ENCODE data around the gene SLC38A3. TPM values are rescaled to one million over a fixed set of nuclear protein-coding genes. Genes with fewer than 3 reads are reported as not detected.

The SLC38A3 gene
- polyA plus RNA-seq, 1 experiment = 0.06 TPM

DNA sequence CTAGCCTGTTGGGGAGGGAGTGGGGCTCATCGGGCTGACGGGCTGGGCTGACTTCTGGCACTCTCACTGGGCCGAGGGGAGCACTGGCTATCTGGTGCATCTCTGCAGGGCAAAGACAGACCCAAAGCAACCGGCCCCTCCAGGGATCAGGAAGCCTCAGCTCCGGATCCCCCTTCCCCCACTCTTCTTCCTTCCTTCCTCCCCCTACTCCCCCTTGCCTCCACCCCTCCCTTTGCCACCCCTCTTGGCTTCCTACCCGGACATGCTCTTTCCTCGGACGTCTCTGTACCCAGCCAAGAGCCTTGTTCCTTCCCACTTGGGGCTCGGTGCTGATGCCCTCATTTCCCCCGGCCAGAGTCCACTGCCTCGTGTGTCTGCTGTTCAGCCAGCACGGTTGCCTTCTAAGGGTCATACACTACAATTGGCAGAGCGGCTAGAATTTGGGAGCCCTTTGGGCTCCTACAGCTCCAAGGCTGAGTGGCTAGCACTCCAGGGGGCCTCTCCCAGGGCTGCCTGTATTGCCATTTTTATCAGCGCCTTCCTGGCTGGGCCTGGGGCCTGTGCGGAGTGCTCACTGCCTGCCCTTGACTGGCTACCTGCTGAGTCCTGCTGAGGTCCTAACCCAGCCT is 39.0 kb upstream of the SLC38A3 start:
- CTCF ChIA-PET = interaction anchor here (0.8 to 1.1 kb wide), 3 partner anchors 23 to 61 kb away, joined by 3 read pairs; no protein-coding TSS in a partner anchor
- POLR2A ChIA-PET = interaction anchor here (1.0 to 1.4 kb wide), 2 partner anchors 9 to 14 kb away, joined by 5 to 8 read pairs; no protein-coding TSS in a partner anchor
- TF ChIP-seq, protein P1, sequence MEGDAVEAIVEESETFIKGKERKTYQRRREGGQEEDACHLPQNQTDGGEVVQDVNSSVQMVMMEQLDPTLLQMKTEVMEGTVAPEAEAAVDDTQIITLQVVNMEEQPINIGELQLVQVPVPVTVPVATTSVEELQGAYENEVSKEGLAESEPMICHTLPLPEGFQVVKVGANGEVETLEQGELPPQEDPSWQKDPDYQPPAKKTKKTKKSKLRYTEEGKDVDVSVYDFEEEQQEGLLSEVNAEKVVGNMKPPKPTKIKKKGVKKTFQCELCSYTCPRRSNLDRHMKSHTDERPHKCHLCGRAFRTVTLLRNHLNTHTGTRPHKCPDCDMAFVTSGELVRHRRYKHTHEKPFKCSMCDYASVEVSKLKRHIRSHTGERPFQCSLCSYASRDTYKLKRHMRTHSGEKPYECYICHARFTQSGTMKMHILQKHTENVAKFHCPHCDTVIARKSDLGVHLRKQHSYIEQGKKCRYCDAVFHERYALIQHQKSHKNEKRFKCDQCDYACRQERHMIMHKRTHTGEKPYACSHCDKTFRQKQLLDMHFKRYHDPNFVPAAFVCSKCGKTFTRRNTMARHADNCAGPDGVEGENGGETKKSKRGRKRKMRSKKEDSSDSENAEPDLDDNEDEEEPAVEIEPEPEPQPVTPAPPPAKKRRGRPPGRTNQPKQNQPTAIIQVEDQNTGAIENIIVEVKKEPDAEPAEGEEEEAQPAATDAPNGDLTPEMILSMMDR (IDR thresholded peaks at IDR 0.05; ENCODE audit: low read depth, low read length) = no peak
- H3K4me3 ChIP-seq (ENCODE audit: low read depth, low read length) = no peak overlapping the region
- no peaks in the 10 kb centered on the region for H3K9me3 ChIP-seq (ENCODE audit: control insufficient read depth, insufficient read depth, low read length)
- no peaks in the 10 kb centered on the region for H3K27me3 ChIP-seq (ENCODE audit: control insufficient read depth, insufficient read depth, low read length)
- no peak for DNase-seq (ENCODE audit: low read depth, low spot score)
- H3K27ac ChIP-seq (ENCODE audit: low read depth, low read length) = peak overlapping the region; percentile 82

- Histone ChIP-seq H3K9me3 (ENCODE audit: control insufficient read depth, insufficient read depth, low read length) (no peaks in the 10 kb centered on the region), H3K27ac (ENCODE audit: low read depth, low read length) (peak overlapping the region; percentile 39), H3K27me3 (ENCODE audit: control insufficient read depth, insufficient read depth, low read length) (no peaks in the 10 kb centered on the region), H3K4me3 (ENCODE audit: low read depth, low read length) (no peak overlapping the region)
- no peak for DNase-seq (ENCODE audit: low read depth, low spot score)
- ChIA-PET CTCF (no interaction called here), POLR2A (no interaction called here)
- TF ChIP-seq, protein P1 (IDR thresholded peaks at IDR 0.05; ENCODE audit: low read depth, low read length) = no peak
Observed at GRCh38 chr3:50166620-50167019, 38.5 kb upstream of the SLC38A3 start.

DNA sequence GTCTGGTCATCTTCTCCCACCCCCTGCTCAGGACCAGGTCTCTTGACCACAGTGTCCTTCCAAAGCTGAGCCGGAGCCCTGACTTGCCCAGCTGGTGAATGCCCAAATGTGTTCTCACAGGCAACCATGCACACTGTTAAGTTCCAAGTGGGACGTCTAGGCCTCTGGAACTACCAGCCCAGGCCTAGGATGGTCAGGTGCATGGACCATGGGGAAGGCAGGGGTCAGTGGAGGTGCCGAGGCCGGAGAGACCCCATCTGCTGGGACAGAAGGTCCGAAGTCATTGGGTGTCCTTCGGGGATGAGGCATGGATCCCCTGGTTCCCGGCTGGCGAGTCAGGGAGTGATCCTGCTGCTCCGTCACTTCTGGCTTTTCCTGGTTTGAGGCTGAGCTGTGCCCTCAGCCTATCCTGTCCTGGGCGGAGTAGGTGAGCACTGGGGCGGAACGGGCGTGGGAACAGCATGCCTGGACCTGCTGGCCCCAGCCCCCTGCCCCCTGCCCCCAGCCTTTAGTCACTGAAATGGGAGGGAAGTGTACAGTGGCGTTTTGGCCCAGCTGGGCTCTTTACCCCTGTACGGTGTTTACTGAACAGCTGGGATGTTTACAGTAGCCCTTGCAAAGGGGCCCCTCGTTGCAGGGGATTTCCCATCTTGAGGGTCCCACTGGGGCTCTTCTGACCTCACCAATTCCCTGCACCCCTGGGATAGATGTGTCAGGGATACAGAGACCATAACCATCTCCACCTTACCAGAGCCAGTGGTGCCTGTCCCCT is 37.8 kb upstream of the SLC38A3 start:
- no peak for DNase-seq (ENCODE audit: low read depth, low spot score)

GRCh38 chr3:50167841-50168209 is 37.2 kb upstream of the SLC38A3 start:
- POLR2A ChIA-PET = no interaction called here
- TF ChIP-seq, protein P1 (IDR thresholded peaks at IDR 0.05; ENCODE audit: low read depth, low read length) = no peak
- no peaks in the 10 kb centered on the region for H3K9me3 ChIP-seq (ENCODE audit: control insufficient read depth, insufficient read depth, low read length)
- CTCF ChIA-PET = no interaction called here
- peak overlapping the region; percentile 31 for H3K27ac ChIP-seq (ENCODE audit: low read depth, low read length)
- no peak overlapping the region for H3K4me3 ChIP-seq (ENCODE audit: low read depth, low read length)
- no peaks in the 10 kb centered on the region for H3K27me3 ChIP-seq (ENCODE audit: control insufficient read depth, insufficient read depth, low read length)
- no peak for DNase-seq (ENCODE audit: low read depth, low spot score)

More for the DNA sequence above, 37.8 kb upstream of the SLC38A3 start:
- no peak overlapping the region for H3K4me3 ChIP-seq (ENCODE audit: low read depth, low read length)
- no peaks in the 10 kb centered on the region for H3K9me3 ChIP-seq (ENCODE audit: control insufficient read depth, insufficient read depth, low read length)
- TF ChIP-seq, protein P1 (IDR thresholded peaks at IDR 0.05; ENCODE audit: low read depth, low read length) = no peak
- H3K27me3 ChIP-seq (ENCODE audit: control insufficient read depth, insufficient read depth, low read length) = no peaks in the 10 kb centered on the region
- POLR2A ChIA-PET = no interaction called here
- peak overlapping the region; percentile 39 for H3K27ac ChIP-seq (ENCODE audit: low read depth, low read length)
- CTCF ChIA-PET = no interaction called here

GRCh38 chr3:50168388-50168787 is 36.7 kb upstream of the SLC38A3 start:
- H3K4me3 ChIP-seq (ENCODE audit: low read depth, low read length) = no peak overlapping the region
- TF ChIP-seq, protein P1 (IDR thresholded peaks at IDR 0.05; ENCODE audit: low read depth, low read length) = no peak
- no peaks in the 10 kb centered on the region for H3K27me3 ChIP-seq (ENCODE audit: control insufficient read depth, insufficient read depth, low read length)
- H3K9me3 ChIP-seq (ENCODE audit: control insufficient read depth, insufficient read depth, low read length) = no peaks in the 10 kb centered on the region
- ChIA-PET POLR2A (no interaction called here), CTCF (no interaction called here)
- DNase-seq (ENCODE audit: low read depth, low spot score) = no peak
- no peak overlapping the region for H3K27ac ChIP-seq (ENCODE audit: low read depth, low read length)
